Peyer's patch (tissue), 4 donors: ENCODE results near the gene TBX10. TPM values are rescaled to one million over a fixed set of nuclear protein-coding genes. Genes with fewer than 3 reads are reported as not detected.
"Not testable (repeated sequence)": the region's sequence is repeated elsewhere in the genome, so short reads cannot be mapped to it uniquely, and the experiment has no call there.

Experiments used
- DNase-seq, 3 donors: peaks; one replicate each; pipeline ENCODE4 v3.0.0-alpha.2; 2017 to 2019
- H3K27ac ChIP-seq, 4 donors: fragments of 200-600 bp; sonication (generic); one replicate each; pipeline ENCODE4 v1.5.1; 2016 to 2019
- H3K27me3 ChIP-seq, 2 donors: fragments of 200-600 bp; sonication (generic); one replicate each; pipeline ENCODE4 v1.5.1; 2019
- H3K36me3 ChIP-seq, 3 donors: fragments of 200-600 bp; sonication (generic); one replicate each; pipeline ENCODE4 v1.5.1; 2016 to 2019
- H3K4me1 ChIP-seq, 4 donors: fragments of 200-600 bp; sonication (generic); one replicate each; pipeline ENCODE4 v1.5.1; 2016 to 2019
- H3K4me3 ChIP-seq, 4 donors: fragments of 200-600 bp; sonication (generic); 1 replicate in 3 of 4; 2 replicates in 1 of 4; pipeline ENCODE4 v1.5.1; 2016 to 2019; ENCODE audit warnings: mild to moderate bottlenecking in 1 of 4
- H3K9me3 ChIP-seq, 4 donors: fragments of 200-600 bp; sonication (generic); one replicate each; pipeline ENCODE4 v1.5.1; 2016 to 2019; ENCODE audit warnings: mild to moderate bottlenecking in 1 of 4
- POLR2A ChIP-seq, 2 donors: fragments of 450-650 bp; IDR thresholded peaks; one replicate each; pipeline ENCODE4 v1.5.1; 2017; ENCODE audit warnings: antibody characterized with exemption in 2 of 2, mild to moderate bottlenecking in 2 of 2, moderate library complexity in 2 of 2
- total RNA-seq, 4 donors: library from RNA; depleted of rRNA; stranded (reverse); fragments of >200 nt; gene quantifications; one replicate each; pipeline ENCODE4 v1.1.0, GENCODE V29; 2016
- TF ChIP-seq, protein P1 (sequence below), 6 experiments: fragments of 450-650 bp in 4 of 6; fragments of 200-600 bp in 2 of 6; sonication (generic) in 1 of 6; IDR thresholded peaks; one replicate each; pipeline ENCODE4 v1.5.1; 2017 to 2019; ENCODE audit warnings: antibody characterized with exemption in 6 of 6, mild to moderate bottlenecking in 3 of 6, moderate library complexity in 1 of 6

The TBX10 gene
- total RNA-seq, 4 donors from 2014 or later: 16.9 to 82.5 (median 64.1) TPM; not detected in 1

GRCh38 chr11:67594480-67594879 is 45.1 kb downstream of the TBX10 start:
- TF ChIP-seq, protein P1, sequence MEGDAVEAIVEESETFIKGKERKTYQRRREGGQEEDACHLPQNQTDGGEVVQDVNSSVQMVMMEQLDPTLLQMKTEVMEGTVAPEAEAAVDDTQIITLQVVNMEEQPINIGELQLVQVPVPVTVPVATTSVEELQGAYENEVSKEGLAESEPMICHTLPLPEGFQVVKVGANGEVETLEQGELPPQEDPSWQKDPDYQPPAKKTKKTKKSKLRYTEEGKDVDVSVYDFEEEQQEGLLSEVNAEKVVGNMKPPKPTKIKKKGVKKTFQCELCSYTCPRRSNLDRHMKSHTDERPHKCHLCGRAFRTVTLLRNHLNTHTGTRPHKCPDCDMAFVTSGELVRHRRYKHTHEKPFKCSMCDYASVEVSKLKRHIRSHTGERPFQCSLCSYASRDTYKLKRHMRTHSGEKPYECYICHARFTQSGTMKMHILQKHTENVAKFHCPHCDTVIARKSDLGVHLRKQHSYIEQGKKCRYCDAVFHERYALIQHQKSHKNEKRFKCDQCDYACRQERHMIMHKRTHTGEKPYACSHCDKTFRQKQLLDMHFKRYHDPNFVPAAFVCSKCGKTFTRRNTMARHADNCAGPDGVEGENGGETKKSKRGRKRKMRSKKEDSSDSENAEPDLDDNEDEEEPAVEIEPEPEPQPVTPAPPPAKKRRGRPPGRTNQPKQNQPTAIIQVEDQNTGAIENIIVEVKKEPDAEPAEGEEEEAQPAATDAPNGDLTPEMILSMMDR (IDR thresholded peaks at IDR 0.05): no peak
- no peak for TF ChIP-seq POLR2A (IDR thresholded peaks at IDR 0.05)
- H3K9me3 ChIP-seq: no peaks in the 10 kb centered on the region
- no peak overlapping the region for H3K4me3 ChIP-seq
- no peak overlapping the region for H3K27ac ChIP-seq
- H3K27me3 ChIP-seq: no peaks in the 10 kb centered on the region
- H3K4me1 ChIP-seq: no peaks in the 10 kb centered on the region
- DNase-seq: no peak
- H3K36me3 ChIP-seq: no peaks in the 10 kb centered on the region

DNA sequence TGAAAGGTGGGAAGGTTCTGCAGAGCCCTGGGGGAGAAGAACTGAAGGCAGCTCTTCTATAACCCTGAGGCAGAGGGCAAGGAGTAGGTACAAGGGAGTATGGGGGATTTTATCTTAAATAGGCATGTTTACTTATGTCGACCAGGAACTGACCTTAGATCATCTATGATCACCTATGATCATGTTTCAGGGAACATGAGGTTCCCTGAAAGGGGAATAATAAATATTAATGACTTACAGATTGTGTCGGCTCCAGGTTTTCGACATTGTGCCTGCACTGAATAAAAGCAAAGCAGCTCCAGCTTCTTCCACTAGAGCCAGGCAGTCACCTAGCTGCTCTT is 46.0 kb downstream of the TBX10 start:
- Histone ChIP-seq H3K4me1 (peaks cover 0 to 6% (median 0%) of the 10 kb centered on the region in 4 donors), H3K36me3 (no peaks in the 10 kb centered on the region), H3K27ac (no peak overlapping the region), H3K27me3 (no peaks in the 10 kb centered on the region), H3K4me3 (no peak overlapping the region), H3K9me3 (no peaks in the 10 kb centered on the region)
- TF ChIP-seq, protein P1 (IDR thresholded peaks at IDR 0.05): no peak
- TF ChIP-seq POLR2A (IDR thresholded peaks at IDR 0.05): no peak
- DNase-seq: no peak

DNA sequence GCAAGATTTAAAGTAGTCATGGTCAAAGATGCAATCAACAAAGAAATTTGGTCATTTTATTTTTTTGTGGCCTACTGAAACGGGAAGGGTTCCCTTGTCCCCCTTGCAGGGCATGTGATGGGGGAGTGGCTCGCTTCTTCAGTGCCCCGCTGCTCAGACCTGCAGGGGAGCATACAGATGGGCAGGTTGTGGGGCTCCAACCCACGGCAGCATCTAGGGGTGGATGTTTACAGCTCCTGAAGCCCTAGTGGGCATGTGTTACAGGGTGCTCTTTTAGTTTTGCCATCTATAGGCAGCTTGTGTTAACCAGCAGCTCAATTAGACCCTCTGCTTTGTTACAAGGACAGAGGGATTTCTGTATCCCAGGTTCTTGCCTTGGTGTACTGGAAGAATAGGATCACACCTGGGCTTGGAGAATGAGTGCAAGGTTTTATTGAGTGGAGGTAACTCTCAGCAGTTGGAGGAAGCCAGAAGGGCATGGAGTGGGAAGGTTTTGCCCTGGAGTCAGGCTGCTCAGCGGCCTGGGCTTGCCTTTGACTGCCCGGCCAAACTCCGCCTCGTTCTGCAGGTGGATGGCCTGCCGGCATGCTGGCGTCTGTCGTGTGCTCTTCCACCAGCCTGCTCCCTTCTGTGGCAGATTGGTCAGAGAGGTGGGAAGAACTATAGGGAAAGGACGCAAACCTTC is 46.5 kb downstream of the TBX10 start:
- Histone ChIP-seq H3K9me3 (no peaks in the 10 kb centered on the region), H3K36me3 (no peaks in the 10 kb centered on the region), H3K27ac (no peak overlapping the region), H3K4me3 (no peak overlapping the region), H3K27me3 (no peaks in the 10 kb centered on the region), H3K4me1 (peaks cover 0 to 7% (median 0%) of the 10 kb centered on the region in 4 donors)
- TF ChIP-seq, protein P1 (IDR thresholded peaks at IDR 0.05): no peak
- TF ChIP-seq POLR2A (IDR thresholded peaks at IDR 0.05): no peak
- DNase-seq: no peak

DNA sequence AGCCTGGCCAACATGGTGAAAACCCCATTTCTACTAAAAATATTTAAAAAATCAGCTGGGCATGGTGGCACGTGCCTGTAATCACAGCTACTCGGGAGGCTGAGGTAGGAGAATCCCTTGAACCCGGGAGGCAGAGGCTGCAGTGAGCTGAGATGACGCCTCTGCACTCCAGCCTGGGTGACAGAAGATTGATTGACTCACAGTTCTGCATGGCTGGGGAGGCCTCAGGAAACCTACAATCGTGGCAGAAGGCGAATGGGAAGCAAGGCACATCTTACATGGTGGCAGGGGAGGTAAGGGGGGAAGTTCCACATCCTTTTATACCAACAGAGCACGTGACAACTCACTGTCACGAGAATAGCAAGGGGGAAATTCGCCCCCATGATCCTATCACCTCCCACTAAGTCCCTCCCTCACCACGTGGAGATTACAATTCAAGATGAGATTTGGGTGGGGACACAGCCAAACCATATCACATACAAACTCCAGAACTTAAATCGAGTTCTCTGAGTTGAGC is 50.6 kb downstream of the TBX10 start:
- peak overlapping the region in 1 of 4 donors; percentile 86 for H3K27ac ChIP-seq
- H3K27me3 ChIP-seq, H3K36me3 ChIP-seq, H3K9me3 ChIP-seq, DNase-seq, H3K4me3 ChIP-seq: not testable (repeated sequence)
- peaks cover 0 to 28% (median 6%) of the 10 kb centered on the region in 4 donors for H3K4me1 ChIP-seq

DNA sequence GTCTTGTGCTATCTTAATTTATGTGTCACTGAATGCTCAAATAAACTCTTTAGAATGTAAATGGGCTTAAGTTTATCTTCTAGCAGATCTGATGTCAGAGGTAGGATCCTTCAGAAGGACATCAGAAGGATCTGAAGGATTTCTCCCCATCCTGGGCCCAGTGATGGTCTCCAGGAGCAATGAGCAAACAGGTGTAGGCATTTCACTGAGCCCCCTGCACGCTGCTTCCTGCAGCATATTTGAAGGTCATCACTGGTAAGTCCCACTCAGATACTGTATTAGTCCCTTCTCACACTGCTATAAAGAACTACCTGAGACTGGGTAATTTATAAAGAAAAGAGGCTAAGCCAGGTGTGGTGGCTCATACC is 51.4 kb downstream of the TBX10 start:
- Histone ChIP-seq H3K9me3 (no peaks in the 10 kb centered on the region), H3K4me1 (peaks cover 0 to 28% (median 6%) of the 10 kb centered on the region in 4 donors), H3K27ac (peak overlapping the region in 1 of 4 donors; percentile 86), H3K36me3 (peaks cover 0 to 9% (median 0%) of the 10 kb centered on the region in 3 donors), H3K4me3 (no peak overlapping the region), H3K27me3 (no peaks in the 10 kb centered on the region)
- no peak for DNase-seq
- no peak for TF ChIP-seq POLR2A (IDR thresholded peaks at IDR 0.05)
- TF ChIP-seq, protein P1 (IDR thresholded peaks at IDR 0.05): no peak

DNA sequence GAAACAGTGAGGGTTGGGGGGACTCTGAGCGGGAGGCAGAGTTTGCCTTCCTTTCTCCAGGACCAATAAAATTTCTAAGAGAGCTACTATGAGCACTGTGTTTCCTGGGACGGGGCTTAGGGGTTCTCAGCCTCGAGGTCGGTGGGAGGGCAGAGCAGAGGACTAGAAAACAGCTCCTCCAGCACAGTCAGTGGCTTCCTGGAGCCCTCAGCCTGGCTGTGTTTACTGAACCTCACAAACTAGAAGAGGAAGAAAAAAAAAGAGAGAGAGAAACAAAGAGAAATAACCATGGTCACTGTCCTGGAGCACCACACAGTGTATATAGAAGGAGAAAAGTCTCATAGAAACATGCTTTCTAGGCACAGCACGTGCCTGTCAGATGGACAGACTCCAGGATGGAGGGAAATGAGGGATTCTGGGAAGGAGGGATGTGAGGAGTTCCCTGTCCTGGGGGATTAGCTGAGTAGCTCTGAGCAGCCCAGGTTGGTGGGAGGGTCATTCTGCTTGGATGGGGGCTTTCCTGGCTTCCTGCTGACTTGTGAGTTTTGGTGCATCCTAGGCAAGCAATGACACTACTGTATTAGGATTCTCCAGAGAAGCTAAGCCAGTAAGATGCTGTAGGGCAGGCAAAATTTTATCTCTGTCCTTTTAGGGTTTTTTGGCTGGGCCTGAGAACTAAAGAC is 52.9 kb downstream of the TBX10 start:
- TF ChIP-seq POLR2A (IDR thresholded peaks at IDR 0.05): no peak
- TF ChIP-seq, protein P1 (IDR thresholded peaks at IDR 0.05): no peak

More for the DNA sequence above, 52.9 kb downstream of the TBX10 start:
- H3K27me3 ChIP-seq: no peaks in the 10 kb centered on the region
- peaks cover 0 to 28% (median 16%) of the 10 kb centered on the region in 4 donors for H3K4me1 ChIP-seq
- peak in 2 of 3 donors; percentile 61 to 62 for DNase-seq
- no peak overlapping the region for H3K4me3 ChIP-seq
- peak overlapping the region in 1 of 4 donors; percentile 86 for H3K27ac ChIP-seq
- peaks cover 0 to 9% (median 0%) of the 10 kb centered on the region in 3 donors for H3K36me3 ChIP-seq
- no peaks in the 10 kb centered on the region for H3K9me3 ChIP-seq
